A204.1 (cell line): ENCODE results near the gene RADIL.
"Not testable (repeated sequence)": the region's sequence is repeated elsewhere in the genome, so short reads cannot be mapped to it uniquely, and the experiment has no call there.

Experiments used
- FAIRE-seq: peaks from 2 replicates; lab custom pipeline; 2012; peaks lifted over from hg19 to GRCh38; lab: Jason Lieb, UNC

The RADIL gene, protein sequence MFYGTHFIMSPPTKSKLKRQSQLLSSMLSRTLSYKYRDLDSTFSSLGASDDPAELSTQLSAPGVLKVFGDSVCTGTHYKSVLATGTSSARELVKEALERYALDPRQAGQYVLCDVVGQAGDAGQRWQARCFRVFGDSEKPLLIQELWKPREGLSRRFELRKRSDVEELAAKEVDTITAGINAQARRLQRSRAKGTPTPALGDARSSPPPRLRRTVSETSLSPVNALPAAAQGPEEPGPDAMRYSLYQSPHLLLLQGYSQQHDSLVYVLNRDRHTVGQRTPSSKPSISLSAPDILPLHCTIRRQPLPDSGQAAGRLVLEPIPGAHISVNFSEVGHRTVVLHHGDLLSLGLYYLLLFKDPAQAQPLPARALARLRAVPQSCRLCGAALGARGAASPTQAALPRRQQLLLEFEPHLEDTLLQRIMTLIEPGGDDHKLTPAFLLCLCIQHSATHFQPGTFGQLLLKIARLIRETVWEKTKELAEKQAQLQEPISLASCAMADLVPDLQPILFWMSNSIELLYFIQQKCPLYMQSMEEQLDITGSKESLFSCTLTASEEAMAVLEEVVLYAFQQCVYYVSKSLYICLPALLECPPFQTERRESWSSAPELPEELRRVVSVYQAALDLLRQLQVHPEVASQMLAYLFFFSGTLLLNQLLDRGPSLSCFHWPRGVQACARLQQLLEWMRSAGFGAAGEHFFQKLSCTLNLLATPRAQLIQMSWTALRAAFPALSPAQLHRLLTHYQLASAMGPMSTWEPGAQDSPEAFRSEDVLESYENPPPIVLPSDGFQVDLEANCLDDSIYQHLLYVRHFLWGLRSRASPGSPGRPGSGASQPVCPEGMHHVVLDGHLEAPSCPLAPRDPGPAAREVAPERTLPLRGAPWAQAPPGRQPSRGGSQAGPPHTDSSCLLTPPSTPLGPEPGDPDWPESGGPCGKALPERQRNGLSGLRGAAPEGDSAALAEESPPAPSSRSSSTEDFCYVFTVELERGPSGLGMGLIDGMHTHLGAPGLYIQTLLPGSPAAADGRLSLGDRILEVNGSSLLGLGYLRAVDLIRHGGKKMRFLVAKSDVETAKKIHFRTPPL

DNA sequence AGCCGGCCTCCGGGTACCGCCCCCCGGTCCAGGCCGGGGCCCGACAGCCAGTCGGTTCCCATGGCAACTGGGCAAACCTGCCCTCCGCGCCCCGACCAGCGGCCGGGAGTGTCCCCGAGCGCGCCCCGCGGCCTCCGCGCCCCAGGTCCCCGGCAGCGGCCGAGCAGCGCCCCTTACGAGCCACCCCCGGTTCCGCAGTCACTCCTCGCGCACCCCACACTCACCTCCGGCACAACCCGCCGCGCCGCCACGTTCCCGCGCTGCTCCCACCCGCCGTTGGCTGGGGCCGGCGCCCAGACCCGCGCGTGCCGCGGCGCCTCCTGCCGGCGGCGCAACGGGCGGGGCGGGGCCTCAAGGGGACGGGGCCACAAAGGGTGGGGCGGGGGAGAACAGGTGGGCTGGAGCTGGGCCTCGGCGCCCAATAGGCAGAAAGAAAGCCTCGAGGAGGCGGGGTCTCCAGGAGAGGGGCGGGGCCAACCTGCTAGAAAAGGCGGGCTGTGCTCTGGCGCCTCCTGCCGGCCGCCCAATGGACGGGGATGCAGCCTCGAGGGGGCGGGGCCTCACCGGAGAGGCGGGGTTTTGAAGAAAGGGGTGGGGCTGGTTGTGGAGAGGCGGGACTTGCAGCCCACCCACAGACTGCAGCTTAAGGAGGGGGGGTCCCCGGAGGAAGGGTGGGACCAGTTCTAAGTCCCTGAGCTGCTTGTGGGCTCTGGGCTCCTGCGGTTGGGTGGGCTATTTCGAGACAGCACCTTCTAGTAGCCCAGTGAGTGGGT, at the start of gene RADIL:
RADIL (minus strand) TSS at position 345 of the 773 bp plus-strand sequence. CDS start 5,577 bp downstream, outside the sequence.
- FAIRE-seq = peak; percentile 48

DNA sequence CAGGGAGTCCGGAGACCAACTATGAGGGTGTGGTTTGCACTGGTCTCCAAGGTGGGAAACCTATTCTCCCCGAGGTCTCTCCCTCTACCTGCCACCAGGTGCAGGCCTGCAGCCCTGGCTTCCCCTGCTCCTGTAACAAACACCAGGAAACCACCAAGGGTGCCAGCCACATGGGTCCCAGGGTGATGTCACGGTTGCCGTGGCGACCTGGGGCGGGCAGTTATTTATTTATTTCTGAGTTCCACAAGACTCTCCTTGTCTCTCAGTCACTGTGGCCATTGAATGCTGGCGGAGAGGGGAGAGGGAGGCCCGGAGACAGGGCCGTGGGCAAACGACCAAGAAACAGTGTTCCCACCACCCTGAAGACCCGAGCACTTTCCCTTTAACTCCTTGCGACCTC, 48.4 kb upstream of the RADIL start:
- no peak for FAIRE-seq

DNA sequence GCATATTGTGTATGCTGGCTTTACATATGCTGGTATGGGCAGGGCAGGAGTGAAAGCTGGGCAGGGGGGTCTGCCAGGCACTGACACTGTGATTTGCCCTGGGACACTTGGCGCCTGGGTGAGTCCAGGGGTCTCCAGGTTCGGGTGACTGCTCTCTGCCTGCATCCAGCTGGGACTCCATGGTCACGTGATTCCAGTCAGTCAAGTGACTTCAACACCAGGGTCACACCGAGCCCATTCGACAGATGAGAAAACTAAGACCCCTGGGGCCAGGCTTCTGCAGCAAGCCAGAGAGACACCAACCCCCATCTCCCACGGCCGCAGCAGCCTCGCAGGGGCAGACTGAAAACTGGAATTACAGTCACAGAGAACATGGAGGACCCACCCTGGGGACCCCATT, 45.5 kb upstream of the RADIL start:
- FAIRE-seq = no peak

DNA sequence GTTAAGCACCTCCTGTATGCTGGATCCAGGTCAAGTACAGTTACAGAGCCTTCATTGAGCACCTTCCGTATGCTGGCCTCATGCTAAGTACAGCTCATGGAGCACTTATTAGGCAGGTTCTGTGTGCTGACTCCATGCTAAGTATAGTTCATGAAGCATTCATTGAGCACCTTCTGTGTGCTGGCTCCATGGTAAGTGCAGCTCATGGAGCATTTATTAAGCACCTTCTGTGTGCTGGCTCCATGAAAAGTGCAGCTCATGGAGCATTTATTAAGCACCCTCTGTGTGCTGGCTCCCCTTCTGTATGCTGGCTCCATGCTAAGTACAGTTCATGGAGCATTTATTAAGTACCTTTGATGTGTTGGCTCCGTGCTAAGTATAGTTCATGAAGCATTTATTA, 44.9 kb upstream of the RADIL start:
- no peak for FAIRE-seq

DNA sequence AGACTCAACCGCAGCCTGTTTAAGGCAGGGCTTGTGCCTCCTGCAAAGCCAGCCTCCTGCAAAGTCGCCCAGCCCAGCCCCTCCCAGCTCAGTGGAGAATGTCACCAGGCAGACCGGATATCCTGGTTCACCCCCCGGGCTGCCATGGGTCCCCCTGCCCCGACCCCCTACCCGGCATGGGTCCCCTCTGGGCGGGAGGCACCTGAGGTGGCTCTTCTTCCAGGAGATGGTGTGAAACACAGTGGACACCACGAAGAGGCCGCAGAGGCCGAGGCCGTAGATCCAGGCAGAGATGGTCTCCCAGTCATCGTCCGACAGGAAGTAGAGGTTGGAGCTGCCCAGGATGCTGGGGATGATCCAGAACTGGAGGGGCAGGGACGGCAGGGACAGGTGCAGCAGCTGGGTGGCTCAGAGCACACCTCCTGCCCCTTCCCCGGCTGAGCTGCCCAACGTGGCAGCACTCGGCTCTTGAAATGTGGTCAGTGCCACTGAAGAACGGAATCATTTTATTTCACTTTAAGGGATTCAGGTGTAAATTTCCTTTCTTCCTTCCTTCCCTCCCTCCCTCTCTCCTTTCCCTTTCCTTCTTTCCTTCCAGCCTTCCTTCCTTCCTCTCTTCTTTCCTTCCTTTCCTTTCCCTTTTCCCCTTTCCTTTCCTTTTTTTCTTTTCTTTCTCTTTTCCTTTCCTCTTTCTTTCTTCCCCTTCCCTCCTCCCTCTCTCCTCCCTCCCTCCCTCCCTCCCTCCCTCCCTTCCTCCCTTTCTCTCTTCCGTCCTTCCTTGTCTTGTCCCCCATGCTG, 36.7 kb upstream of the RADIL start:
- no peak for FAIRE-seq

DNA sequence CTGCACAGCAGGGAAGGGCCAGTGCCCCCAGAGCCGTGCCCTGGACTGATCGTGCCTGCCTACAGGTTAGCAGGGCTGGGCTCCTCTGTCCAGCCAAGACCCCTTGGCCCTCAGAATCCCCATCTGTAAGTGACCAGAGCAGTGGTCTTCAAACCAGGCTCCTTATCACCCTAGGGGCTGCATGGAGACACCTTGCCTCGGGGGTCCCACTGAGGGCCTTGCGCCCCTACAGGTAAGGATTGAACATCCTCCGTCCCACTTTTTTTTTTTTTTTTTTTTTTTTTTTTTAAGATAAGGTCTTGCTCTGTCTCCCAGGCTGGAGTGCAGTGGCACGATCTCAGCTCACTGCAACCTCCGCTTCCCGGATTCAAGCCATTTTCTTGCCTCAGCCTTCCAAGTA, 32.6 kb upstream of the RADIL start:
- no peak for FAIRE-seq

DNA sequence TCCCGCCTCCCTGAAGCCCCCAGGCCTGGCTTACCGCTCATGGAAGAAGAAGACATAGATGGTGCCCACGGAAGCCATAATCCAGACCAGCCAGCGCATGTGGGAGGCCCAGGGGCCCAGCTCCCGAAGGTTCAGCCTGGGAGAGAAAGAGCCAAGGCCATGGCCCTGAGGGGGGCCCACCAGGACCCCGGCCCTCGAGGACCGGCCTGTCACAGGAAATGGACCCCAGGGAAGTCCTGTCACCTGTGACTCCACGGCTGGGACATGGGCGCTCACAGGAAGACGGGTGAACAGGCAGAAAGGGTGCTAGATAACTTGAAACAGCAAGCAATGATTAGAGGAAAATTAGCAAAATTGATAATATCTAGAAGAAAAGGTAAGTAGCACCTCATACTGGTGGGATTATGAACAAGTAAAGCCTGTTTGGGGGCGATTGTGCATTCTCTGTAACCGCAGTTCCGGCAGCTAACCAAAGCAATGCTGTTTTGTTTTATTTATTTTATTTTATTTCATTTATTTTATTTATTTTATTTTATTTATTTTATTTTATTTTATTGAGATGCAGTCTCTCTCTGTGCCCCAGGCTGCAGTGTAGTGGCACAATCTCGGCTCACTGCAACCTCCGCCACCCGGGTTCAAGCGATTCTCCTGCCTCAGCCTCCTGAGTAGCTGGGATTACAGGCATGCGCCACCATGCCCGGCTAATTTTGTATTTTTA, 27.8 kb upstream of the RADIL start:
- no peak for FAIRE-seq

DNA sequence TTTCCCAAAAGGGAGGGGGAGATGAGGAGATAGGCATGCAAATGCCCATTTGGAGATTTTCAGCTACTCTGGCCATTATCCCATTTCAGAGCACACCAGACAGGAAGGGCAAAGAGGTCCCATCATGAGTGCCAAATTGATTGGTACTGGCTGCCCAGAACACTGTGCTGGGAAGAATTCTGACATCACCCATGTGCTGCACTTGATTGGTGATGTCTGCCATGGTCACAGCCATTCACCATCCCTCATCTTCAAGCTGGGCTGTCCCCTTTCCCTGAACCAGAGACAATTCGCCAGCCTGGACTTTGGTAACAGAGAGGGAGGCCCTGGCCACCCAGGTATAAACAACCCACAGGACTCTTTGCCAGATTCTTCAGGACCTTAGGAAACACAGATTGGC, 23.2 kb upstream of the RADIL start:
- FAIRE-seq = no peak

DNA sequence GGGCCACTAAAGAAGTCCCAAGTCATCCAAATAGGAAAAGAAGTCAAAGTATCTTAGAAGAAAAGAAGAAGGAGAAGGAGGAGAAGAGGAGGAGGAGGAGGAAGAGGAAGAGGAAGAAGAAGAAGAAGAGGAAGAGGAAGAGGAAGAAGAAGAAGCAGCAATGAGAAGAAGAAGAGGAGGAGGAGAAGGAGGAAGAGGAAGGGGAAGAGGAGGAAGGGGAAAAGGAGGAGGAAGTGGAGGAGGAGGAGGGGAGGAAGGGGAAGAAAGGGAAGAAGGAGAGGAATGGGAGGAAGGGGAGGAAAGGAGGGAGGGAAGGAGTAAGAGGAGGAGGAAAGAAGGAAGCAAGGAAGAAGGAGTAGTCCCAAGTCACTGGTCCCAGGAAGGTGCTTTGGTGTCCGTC, 21.7 kb upstream of the RADIL start:
- FAIRE-seq = no peak

DNA sequence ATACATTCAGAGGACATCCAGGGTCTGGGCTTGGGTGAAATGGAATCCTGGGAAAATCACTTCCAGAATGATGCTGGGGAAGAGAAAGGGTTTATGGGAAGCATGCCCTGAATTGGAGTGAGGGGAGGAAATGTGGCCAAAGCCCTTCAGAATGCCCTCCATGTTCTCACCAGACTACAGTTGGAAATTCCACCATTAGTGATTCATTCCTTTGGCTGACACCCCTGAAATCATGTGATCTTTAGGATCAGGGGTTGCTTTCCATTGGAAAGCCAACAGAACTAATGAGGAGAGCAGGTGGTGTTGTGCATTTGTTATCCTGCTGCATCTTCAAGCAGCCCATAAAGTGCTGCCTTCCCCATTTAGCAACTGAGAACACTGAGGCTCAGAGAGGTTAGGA, 20.8 kb upstream of the RADIL start:
- FAIRE-seq = no peak

DNA sequence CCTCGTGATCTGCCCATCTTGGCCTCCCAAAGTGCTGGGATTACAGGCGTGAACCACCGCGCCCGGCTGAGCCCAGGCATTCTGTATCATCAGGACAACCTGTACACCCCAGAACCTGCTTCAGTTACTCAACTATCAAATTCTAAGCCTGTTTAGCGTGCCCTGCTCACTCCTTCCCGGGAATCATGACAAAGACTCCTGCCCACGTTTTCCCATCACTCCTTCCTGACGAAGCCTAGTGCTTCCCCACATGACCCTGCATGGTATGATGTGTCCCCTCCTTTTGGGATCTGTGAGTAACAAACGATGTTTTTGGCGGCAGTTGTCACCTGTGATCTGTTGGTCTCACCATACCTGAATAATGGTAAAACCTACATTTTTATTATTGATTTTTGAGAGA, 12.2 kb upstream of the RADIL start:
- no peak for FAIRE-seq

DNA sequence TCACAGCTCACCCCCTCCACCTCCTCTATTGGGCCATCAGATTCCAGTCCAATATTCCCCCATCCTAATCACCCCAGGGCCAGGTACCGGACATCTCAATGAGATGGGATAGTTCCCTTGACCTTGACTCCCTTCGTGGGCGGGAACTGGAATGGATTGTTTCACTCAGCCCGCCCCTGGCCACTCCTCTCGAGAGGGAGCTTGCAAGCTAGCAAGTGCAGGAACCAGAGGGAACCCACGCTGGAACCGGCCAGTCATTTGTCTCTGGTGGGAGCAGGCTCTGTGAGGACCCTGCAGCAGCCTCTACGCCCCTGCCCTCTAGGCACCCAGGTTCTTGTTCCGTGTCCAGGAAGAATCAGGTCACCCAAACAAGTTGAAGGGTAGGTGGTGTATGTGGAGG, 11.0 kb upstream of the RADIL start:
- FAIRE-seq = no peak

DNA sequence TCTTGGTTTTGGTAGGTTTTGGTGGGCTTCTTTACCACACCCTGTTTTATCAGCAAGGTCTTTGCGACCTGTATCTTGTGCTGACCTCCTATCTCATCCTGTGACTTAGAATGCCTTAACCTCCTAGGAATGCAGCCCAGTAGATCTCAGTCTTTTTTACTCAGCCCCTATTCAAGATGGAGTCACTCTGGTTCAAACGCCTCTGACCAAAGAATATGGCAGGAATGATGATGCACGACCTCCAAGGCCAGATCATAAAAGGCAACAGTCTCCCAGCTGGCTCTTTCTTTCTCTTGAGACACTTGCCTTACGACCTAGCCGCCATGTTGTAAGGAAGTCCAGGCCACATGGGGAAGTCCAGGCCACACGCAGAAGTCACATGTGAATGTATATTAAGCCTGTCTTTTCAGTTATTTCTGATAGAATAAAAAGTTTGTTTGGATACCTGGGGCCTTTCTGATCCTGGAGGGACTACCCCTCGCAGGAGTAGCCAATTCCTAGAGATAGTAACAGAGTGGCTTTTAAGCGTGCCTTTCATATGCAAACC, 10.5 kb upstream of the RADIL start:
- no peak for FAIRE-seq

DNA sequence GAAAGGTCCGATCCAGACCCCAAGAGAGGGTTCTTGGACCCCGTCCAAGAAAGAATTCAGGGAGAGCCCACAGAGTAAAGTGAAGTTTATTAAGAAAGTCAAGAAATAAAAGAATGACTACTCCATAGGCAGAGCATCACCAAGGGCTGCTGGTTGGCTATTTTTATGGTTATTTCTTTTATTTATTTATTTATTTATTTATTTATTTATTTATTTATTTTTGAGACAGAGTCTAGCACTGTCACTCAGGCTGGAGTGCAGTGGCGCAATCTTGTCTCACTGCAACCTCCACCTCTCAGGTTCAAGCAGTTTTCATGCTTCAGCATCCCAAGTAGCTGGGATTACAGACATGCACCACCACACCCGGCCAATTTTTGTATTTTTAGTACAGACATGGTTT, 9.7 kb upstream of the RADIL start:
- FAIRE-seq = not testable (repeated sequence)

DNA sequence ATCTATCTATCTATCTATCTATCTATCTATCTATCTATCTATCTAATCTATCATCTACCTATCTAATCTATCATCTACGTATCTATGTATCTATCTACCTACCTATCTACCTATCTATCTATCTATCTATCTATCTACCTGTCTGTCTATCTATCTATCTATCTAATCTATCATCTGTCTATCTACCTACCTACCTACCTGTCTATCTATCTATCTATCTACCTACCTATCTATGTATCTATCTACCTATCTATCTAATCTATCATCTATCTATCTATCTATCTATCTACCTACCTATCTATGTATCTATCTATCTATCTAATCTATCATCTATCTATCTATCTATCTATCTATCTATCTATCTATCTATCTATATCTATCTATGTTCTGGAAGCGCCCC, 8.0 kb upstream of the RADIL start:
- not testable (repeated sequence) for FAIRE-seq

DNA sequence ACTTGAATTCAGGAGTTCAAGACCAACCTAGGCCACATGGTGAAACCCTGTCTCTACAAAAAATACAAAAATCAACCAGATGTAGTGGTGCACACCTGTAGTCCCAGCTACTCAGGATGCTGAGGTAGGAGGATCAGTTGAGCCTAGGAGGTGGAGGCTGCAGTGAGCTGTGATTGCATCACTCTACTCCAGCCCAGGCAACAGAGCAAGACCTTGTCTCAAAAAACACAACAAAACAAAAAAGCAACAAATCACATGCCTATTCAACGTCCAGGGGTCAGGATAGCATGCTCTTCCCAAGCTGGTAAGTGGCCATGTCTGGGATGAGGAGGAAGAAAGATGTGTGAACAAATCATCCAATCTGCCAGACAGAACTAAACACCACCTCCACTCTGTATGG, 6.2 kb upstream of the RADIL start:
- FAIRE-seq = no peak

DNA sequence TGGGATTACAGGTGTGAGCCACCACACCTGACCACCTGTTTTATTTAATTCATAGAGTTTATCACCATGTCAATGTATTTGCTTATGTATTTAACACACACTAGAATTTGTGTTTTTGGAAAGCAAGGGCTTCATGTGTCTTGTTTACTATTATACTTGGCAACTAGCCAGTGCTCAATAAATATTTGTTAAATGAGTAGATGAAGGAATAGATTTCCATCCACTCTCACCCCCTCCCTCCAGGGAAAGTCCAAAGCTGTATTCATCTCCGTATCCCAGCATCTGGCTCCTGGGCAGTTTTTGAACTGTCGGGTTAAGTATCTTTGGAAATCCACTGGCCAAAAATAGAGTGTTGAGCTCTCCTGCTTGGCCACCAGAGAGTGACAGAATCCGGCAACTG, 4.6 kb upstream of the RADIL start:
- no peak for FAIRE-seq

DNA sequence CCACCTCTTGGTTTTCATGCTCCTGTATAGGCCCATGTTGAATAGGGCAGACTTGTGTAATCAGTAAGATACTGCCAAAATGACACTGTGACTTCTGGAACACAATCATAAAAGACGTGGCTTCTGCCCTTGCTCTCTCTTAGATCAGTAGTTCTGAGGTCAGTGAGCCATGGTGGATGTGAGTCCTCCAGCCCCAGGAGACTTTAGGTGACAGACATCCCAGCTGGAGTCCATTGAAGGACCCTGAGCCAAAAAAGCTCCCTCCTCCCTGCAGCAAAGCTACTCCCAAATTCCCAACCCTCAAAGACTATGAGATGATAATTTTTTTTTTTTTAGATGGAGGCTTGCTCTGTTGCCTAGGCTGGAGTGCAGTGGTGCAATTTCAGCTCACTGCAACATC, 3.2 kb upstream of the RADIL start:
- no peak for FAIRE-seq

DNA sequence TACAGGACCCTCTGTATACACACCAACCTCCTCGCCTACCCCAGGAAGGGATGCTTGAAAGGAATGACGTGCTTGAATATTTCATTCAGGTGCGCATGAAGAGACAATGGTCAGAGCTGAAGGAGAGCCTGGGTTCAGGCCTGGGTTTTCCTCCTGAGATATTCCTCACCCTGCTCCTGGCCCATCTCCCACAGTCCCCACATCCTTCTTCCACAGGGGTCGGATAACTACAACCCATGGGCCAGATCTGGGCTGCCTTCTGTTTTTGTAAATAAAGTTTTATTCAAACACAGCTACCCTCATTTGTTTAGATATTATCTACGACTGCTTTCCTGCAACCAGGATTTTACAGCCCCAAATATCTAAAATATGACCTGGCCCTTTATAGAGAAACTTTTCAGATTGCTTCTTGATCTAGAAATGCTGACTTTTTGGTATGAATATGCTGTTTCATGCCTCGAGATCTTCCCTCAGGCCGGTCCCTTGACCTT, 1.8 kb upstream of the RADIL start:
- FAIRE-seq = no peak

DNA sequence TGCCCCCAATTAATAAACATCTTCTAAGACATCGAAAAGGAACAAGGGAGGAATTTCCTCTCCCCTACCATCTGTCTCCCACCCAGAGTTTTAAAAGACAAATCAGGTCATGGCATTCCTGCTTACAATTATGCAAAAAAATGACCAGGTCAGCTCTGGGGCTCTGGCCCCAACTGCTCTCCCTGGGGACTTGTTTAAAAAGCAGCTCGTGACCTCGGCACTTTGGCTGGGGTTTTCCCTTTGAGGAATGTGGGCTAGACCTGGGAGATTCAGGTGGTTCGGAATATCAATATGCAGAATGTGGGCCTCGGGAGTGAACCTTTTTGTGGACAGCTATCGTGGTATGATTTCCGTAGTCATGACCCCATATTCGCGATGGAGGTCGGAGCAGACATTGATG, 648 bp upstream of the RADIL start:
- no peak for FAIRE-seq

DNA sequence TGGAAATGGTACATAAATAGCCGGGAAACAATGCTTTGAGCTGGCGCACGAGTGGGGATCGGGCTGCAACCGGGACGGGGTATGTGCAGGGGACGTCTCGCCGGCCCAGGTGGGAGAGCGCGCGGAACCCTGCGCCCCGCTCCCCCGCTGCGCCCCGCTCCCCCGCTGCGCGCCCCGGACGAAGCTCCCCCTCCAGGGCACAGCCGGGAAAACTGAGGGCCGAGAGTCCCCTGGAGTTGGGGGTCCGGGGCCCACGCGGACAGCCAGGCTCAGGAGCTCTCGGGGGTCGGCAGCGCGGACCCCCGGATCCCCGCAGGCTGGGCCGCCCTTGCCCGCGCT, 514 bp downstream of the RADIL start:
- FAIRE-seq = no peak
